22Rv1 (cell line): ENCODE results near the gene THSD4.

Experiments
- ZFX ChIP-seq: fragments of 450-650 bp; IDR thresholded peaks from 2 replicates; pipeline ENCODE4 v1.6.1; 2017; ENCODE audit warnings: antibody characterized with exemption, borderline replicate concordance
- TF ChIP-seq, protein P1 (sequence below): fragments of 450-650 bp; IDR thresholded peaks from 2 replicates; pipeline ENCODE4 v1.5.1; 2017; ENCODE audit warnings: mild to moderate bottlenecking

- TF ChIP-seq, protein P1, sequence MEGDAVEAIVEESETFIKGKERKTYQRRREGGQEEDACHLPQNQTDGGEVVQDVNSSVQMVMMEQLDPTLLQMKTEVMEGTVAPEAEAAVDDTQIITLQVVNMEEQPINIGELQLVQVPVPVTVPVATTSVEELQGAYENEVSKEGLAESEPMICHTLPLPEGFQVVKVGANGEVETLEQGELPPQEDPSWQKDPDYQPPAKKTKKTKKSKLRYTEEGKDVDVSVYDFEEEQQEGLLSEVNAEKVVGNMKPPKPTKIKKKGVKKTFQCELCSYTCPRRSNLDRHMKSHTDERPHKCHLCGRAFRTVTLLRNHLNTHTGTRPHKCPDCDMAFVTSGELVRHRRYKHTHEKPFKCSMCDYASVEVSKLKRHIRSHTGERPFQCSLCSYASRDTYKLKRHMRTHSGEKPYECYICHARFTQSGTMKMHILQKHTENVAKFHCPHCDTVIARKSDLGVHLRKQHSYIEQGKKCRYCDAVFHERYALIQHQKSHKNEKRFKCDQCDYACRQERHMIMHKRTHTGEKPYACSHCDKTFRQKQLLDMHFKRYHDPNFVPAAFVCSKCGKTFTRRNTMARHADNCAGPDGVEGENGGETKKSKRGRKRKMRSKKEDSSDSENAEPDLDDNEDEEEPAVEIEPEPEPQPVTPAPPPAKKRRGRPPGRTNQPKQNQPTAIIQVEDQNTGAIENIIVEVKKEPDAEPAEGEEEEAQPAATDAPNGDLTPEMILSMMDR = no peak
- no peak for TF ChIP-seq ZFX
Observed at GRCh38 chr15:71566226-71566625, 451.0 kb downstream of the THSD4 start.
